MCF 10A (cell line): ENCODE data around the gene ACP6. TPM values are rescaled to one million over a fixed set of nuclear protein-coding genes. Genes with fewer than 3 reads are reported as not detected.

ENCODE experiments used
- BruUV-seq: library from RNA; stranded (reverse); fragments of 400-500 nt; replicated peaks from 2 replicates; lab custom pipeline; 2021; lab: Mats Ljungman, UMichigan
- CTCF ChIA-PET: fragments of 300-600 bp; sonication (Branson Sonifier 250); formaldehyde crosslinking; extraction: SDS; loops from one replicate; lab custom pipeline; 2021; ENCODE audit warnings: antibody characterized with exemption, inconsistent platforms; lab: Yijun Ruan, JAX
- POLR2A ChIA-PET: fragments of 300-600, 350-650 bp; sonication (Branson Sonifier 250); formaldehyde crosslinking; extraction: SDS; loops from one replicate; lab custom pipeline; 2020; ENCODE audit warnings: antibody characterized with exemption, inconsistent platforms; lab: Yijun Ruan, JAX
- DNase-seq: peaks from one replicate; pipeline ENCODE4 v3.0.0-alpha.2; 2018; ENCODE audit not compliant: unreplicated experiment
- H3K27ac Mint-ChIP-seq: one replicate; pipeline ENCODE4 v1.8.0; 2022; ENCODE audit warnings: mild to moderate bottlenecking, low read depth, mixed read lengths; ENCODE audit not compliant: unreplicated experiment
- H3K27me3 Mint-ChIP-seq: one replicate; pipeline ENCODE4 v1.8.0; 2022; ENCODE audit warnings: mixed read lengths; ENCODE audit not compliant: insufficient read depth, unreplicated experiment
- H3K36me3 Mint-ChIP-seq: one replicate; pipeline ENCODE4 v1.8.0; 2022; ENCODE audit warnings: mild to moderate bottlenecking, moderate library complexity, mixed read lengths; ENCODE audit not compliant: insufficient read depth, unreplicated experiment
- H3K4me1 Mint-ChIP-seq: one replicate; pipeline ENCODE4 v1.8.0; 2022; ENCODE audit warnings: mixed read lengths; ENCODE audit not compliant: insufficient read depth, unreplicated experiment
- H3K4me3 Mint-ChIP-seq: one replicate; pipeline ENCODE4 v1.8.0; 2022; ENCODE audit warnings: mild to moderate bottlenecking, moderate library complexity, mixed read lengths; ENCODE audit not compliant: unreplicated experiment
- H3K9me3 Mint-ChIP-seq: one replicate; pipeline ENCODE4 v1.8.0; 2022; ENCODE audit warnings: mixed read lengths; ENCODE audit not compliant: unreplicated experiment
- CTCF ChIP-seq: fragments of 200-600 bp; IDR thresholded peaks from one replicate; pipeline ENCODE4 v1.8.0; 2022; ENCODE audit warnings: antibody characterized with exemption, mild to moderate bottlenecking; ENCODE audit not compliant: unreplicated experiment
- intact Hi-C: fragments of 100-400 bp; cut with micrococcal nuclease; formaldehyde crosslinking; loops from 2 replicates; pipeline ENCODE4 v1.14.1; 2022
- total RNA-seq: library from RNA; stranded (reverse); gene quantifications from 2 replicates; pipeline ENCODE4 v1.2.3, GENCODE V29; 2022

The ACP6 gene
- total RNA-seq, 1 experiment from 2014 or later: 40.5 TPM

GRCh38 chr1:147643974-147644373 lies 26.4 kb downstream of the ACP6 start:
- no peak for DNase-seq
- Mint-ChIP-seq H3K4me1 (peaks cover 4% of the 10 kb centered on the region), H3K27me3 (no peaks in the 10 kb centered on the region), H3K36me3 (peaks cover 19% of the 10 kb centered on the region), H3K9me3 (no peaks in the 10 kb centered on the region), H3K27ac (no peak overlapping the region), H3K4me3 (no peak overlapping the region)
- ChIA-PET CTCF (interaction anchor here (1.3 to 11.1 kb wide), 7 partner anchors 8 to 246 kb away, joined by 5 to 145 read pairs (median 6); no protein-coding TSS in a partner anchor), POLR2A (interaction anchor here (1.7 kb wide), 1 partner anchor 26 kb away, joined by 6 read pairs; the partner anchor contains the start of gene ACP6)
- intact Hi-C loops: no loop called here
- no peak for TF ChIP-seq CTCF
- no TSS peak for BruUV-seq

GRCh38 chr1:147641695-147642592 lies 28.4 kb downstream of the ACP6 start:
- H3K27ac Mint-ChIP-seq: no peak overlapping the region
- peak; percentile 82 for DNase-seq
- peaks cover 6% of the 10 kb centered on the region for H3K36me3 Mint-ChIP-seq
- H3K4me1 Mint-ChIP-seq: peaks cover 4% of the 10 kb centered on the region
- H3K27me3 Mint-ChIP-seq: no peaks in the 10 kb centered on the region
- H3K9me3 Mint-ChIP-seq: no peaks in the 10 kb centered on the region
- ChIA-PET CTCF (interaction anchor here (0.6 to 11.1 kb wide), 58 partner anchors 7 to 439 kb away, joined by 3 to 145 read pairs (median 5); partner anchors contain the start of genes ACP6 and GJA5), POLR2A (interaction anchor here (0.6 to 1.7 kb wide), 3 partner anchors 28 to 33 kb away, joined by 4 to 6 read pairs (median 5); partner anchors contain the start of gene ACP6)
- intact Hi-C loops: loop anchor here (1.0 kb wide), 2 partner anchors 127 to 147 kb away; no protein-coding TSS in a partner anchor
- BruUV-seq: no TSS peak
- H3K4me3 Mint-ChIP-seq: no peak overlapping the region
- TF ChIP-seq CTCF: peak; percentile 85

GRCh38 chr1:147641291-147641690 lies 29.0 kb downstream of the ACP6 start:
- intact Hi-C loops: no loop called here
- BruUV-seq: no TSS peak
- Mint-ChIP-seq H3K27ac (no peak overlapping the region), H3K27me3 (no peaks in the 10 kb centered on the region), H3K4me1 (peaks cover 4% of the 10 kb centered on the region), H3K9me3 (no peaks in the 10 kb centered on the region), H3K4me3 (no peak overlapping the region), H3K36me3 (peaks cover 6% of the 10 kb centered on the region)
- TF ChIP-seq CTCF: no peak
- ChIA-PET POLR2A (interaction anchor here (0.6 kb wide), 1 partner anchor 28 kb away, joined by 4 read pairs; no protein-coding TSS in a partner anchor), CTCF (interaction anchor here (0.6 to 11.1 kb wide), 50 partner anchors 8 to 438 kb away, joined by 3 to 145 read pairs (median 6); partner anchors contain the start of genes ACP6 and GJA5)
- no peak for DNase-seq
